Nephron progenitor cell (in vitro differentiated cells): Measurements from ENCODE around the gene AFAP1.
A peak's percentile ranks its signal among the peaks of the same experiment; 100 is the strongest.

ENCODE experiments used
- DNase-seq: peaks from one replicate; pipeline ENCODE4 v3.0.0; 2021
- H3K27ac Mint-ChIP-seq: 2 replicates; pipeline ENCODE4 v1.8.0; 2021; ENCODE audit warnings: mild to moderate bottlenecking, moderate library complexity, mixed read lengths
- H3K27me3 Mint-ChIP-seq: 2 replicates; pipeline ENCODE4 v1.8.0; 2021; ENCODE audit warnings: mild to moderate bottlenecking, low read depth, mixed read lengths; ENCODE audit not compliant: poor library complexity
- H3K36me3 Mint-ChIP-seq: 2 replicates; pipeline ENCODE4 v1.8.0; 2021; ENCODE audit warnings: low read depth, mixed read lengths
- H3K4me1 Mint-ChIP-seq: 2 replicates; pipeline ENCODE4 v1.8.0; 2021; ENCODE audit warnings: mixed read lengths
- H3K4me3 Mint-ChIP-seq: 2 replicates; pipeline ENCODE4 v1.8.0; 2021; ENCODE audit warnings: mild to moderate bottlenecking, moderate library complexity, mixed read lengths
- H3K9me3 Mint-ChIP-seq: 2 replicates; pipeline ENCODE4 v1.8.0; 2021; ENCODE audit warnings: mild to moderate bottlenecking, moderate library complexity, mixed read lengths
- CTCF ChIP-seq: fragments of 200-600 bp; sonication (generic); IDR thresholded peaks from 2 replicates; pipeline ENCODE4 v1.5.0; 2021; ENCODE audit warnings: antibody characterized with exemption

AFAP1 gene

GRCh38 chr4:7933651-7934510 lies 5.8 kb downstream of the AFAP1 start:
- Mint-ChIP-seq H3K36me3 (peaks cover 40% of the 10 kb centered on the region), H3K9me3 (peaks cover 12% of the 10 kb centered on the region), H3K27me3 (no peaks in the 10 kb centered on the region), H3K27ac (peak overlapping the region; percentile 67), H3K4me3 (no peak overlapping the region), H3K4me1 (peaks cover 65% of the 10 kb centered on the region)
- DNase-seq = no peak
- no peak for TF ChIP-seq CTCF

- TF ChIP-seq CTCF = no peak
- no peaks in the 10 kb centered on the region for H3K27me3 Mint-ChIP-seq
- peaks cover 40% of the 10 kb centered on the region for H3K36me3 Mint-ChIP-seq
- H3K27ac Mint-ChIP-seq = no peak overlapping the region
- H3K4me1 Mint-ChIP-seq = peaks cover 55% of the 10 kb centered on the region
- no peak overlapping the region for H3K4me3 Mint-ChIP-seq
- H3K9me3 Mint-ChIP-seq = peaks cover 12% of the 10 kb centered on the region
- no peak for DNase-seq
Measured at GRCh38 chr4:7932287-7932686, 7.4 kb downstream of the AFAP1 start.

- no peak for DNase-seq
- peaks cover 52% of the 10 kb centered on the region for H3K36me3 Mint-ChIP-seq
- H3K4me3 Mint-ChIP-seq = no peak overlapping the region
- H3K27me3 Mint-ChIP-seq = no peaks in the 10 kb centered on the region
- TF ChIP-seq CTCF = no peak
- peaks cover 28% of the 10 kb centered on the region for H3K9me3 Mint-ChIP-seq
- peaks cover 31% of the 10 kb centered on the region for H3K4me1 Mint-ChIP-seq
- H3K27ac Mint-ChIP-seq = no peak overlapping the region
Measured at GRCh38 chr4:7929118-7929951, 10.3 kb downstream of the AFAP1 start.

- peaks cover 52% of the 10 kb centered on the region for H3K36me3 Mint-ChIP-seq
- H3K4me1 Mint-ChIP-seq = peaks cover 25% of the 10 kb centered on the region
- peaks cover 26% of the 10 kb centered on the region for H3K9me3 Mint-ChIP-seq
- no peak for DNase-seq
- no peak for TF ChIP-seq CTCF
- no peaks in the 10 kb centered on the region for H3K27me3 Mint-ChIP-seq
- H3K4me3 Mint-ChIP-seq = no peak overlapping the region
- no peak overlapping the region for H3K27ac Mint-ChIP-seq
Measured at GRCh38 chr4:7928711-7929110, 10.9 kb downstream of the AFAP1 start.

GRCh38 chr4:7926822-7927221 lies 12.8 kb downstream of the AFAP1 start:
- no peak for DNase-seq
- H3K4me3 Mint-ChIP-seq = no peak overlapping the region
- H3K4me1 Mint-ChIP-seq = peaks cover 24% of the 10 kb centered on the region
- no peak for TF ChIP-seq CTCF
- peaks cover 23% of the 10 kb centered on the region for H3K9me3 Mint-ChIP-seq
- H3K27ac Mint-ChIP-seq = no peak overlapping the region
- H3K27me3 Mint-ChIP-seq = no peaks in the 10 kb centered on the region
- peaks cover 50% of the 10 kb centered on the region for H3K36me3 Mint-ChIP-seq
